ENCODE results near the gene PRKN. TPM values are rescaled to one million over a fixed set of nuclear protein-coding genes. Genes with fewer than 3 reads are reported as not detected.

The PRKN gene
- total and polyA plus RNA-seq, 8 donors = 0.82 to 7.2 (median 2.9) TPM

DNA sequence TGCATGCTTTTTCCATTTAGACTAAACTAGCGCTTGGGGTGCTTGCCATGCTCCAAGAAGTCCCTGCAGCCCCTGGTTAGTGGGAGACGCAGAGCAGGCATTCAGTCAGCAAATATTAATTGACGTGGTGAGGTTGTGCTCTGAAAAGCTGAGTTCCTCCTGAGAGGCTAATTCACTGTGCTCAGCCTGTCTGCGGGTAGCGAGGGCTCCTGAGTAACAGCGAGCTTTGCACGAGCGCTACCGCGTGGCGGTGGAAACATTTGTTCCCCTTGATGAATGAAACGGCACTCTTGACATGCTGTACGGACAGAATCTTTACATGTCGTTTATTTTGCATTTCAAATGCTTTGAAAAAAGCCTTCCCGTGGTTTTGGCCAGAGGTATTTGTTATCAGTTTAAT is 1283.1 kb downstream of the PRKN start:
- DNase-seq = peak; percentile 34 to 80 (median 67)
- FAIRE-seq = no peak
- no peaks in the 10 kb centered on the region for H3K9me3 ChIP-seq
- H3K27ac ChIP-seq = peak overlapping the region in 1 of 4 donors; percentile 44
- no peaks in the 10 kb centered on the region for H3K36me3 ChIP-seq
- H3K4me1 ChIP-seq = peaks cover 0 to 5% (median 0%) of the 10 kb centered on the region in 3 donors
- H3K27me3 ChIP-seq = no peaks in the 10 kb centered on the region
- intact Hi-C loops (cut with DNase I) = no loop called here
- 24 to 29% methylated on average over 15 of the region's 15 CpGs for WGBS, 2 donors
- TF ChIP-seq, protein P1, sequence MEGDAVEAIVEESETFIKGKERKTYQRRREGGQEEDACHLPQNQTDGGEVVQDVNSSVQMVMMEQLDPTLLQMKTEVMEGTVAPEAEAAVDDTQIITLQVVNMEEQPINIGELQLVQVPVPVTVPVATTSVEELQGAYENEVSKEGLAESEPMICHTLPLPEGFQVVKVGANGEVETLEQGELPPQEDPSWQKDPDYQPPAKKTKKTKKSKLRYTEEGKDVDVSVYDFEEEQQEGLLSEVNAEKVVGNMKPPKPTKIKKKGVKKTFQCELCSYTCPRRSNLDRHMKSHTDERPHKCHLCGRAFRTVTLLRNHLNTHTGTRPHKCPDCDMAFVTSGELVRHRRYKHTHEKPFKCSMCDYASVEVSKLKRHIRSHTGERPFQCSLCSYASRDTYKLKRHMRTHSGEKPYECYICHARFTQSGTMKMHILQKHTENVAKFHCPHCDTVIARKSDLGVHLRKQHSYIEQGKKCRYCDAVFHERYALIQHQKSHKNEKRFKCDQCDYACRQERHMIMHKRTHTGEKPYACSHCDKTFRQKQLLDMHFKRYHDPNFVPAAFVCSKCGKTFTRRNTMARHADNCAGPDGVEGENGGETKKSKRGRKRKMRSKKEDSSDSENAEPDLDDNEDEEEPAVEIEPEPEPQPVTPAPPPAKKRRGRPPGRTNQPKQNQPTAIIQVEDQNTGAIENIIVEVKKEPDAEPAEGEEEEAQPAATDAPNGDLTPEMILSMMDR (IDR thresholded peaks at IDR 0.05) = no peak
- no peak overlapping the region for H3K4me3 ChIP-seq
- peak; percentile 69 to 98 (median 88) for ATAC-seq

DNA sequence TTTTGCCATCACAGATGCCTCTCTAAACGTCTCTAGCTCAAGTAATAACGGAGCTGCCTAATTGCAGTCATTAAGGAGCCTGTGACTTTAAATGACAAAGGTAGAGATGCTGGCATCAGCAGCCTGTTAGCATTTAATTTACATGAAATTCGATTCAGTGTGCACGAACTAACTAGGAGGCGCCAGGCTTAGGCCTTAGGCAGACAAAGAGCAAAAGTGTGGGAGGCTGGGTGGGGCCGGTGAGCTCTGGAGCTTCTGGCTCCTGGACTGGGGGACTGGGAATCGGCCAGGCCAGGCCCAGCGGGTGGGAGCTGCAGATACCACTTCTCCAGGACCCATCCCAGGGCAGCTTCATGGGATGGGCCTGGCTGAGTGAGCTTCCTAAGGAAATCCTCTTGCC is 1283.7 kb downstream of the PRKN start:
- Histone ChIP-seq H3K4me3 (no peak overlapping the region), H3K36me3 (no peaks in the 10 kb centered on the region), H3K27me3 (no peaks in the 10 kb centered on the region), H3K27ac (peak overlapping the region in 1 of 4 donors; percentile 44), H3K4me1 (peaks cover 0 to 5% (median 0%) of the 10 kb centered on the region in 3 donors), H3K9me3 (no peaks in the 10 kb centered on the region)
- 50 to 67% methylated on average over 8 of the region's 8 CpGs for WGBS, 2 donors
- DNase-seq (no peak), ATAC-seq (peak in 1 of 4 donors; percentile 10), FAIRE-seq (no peak)
- intact Hi-C loops (cut with DNase I) = no loop called here
- TF ChIP-seq, protein P1 (IDR thresholded peaks at IDR 0.05) = no peak

DNA sequence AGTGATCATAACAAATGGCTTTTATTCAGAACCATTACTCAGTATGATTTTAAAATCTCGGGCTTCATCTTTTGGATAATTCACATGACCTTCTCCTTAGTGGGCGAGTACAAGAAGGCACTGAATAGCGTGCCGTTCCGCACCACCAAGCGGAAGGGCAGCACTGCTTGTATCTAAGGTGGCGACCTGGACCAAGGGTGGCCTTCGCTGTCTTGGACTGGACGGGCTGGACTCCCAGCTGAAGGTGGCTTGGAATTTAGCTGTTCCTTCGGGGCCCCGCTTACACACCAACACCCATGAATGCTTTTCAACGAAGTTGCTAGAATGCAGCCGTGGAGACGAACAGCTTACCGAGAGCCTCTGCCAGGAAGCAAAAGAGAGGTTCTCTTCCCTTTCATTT is 1285.1 kb downstream of the PRKN start:
- intact Hi-C loops (cut with DNase I) = no loop called here
- WGBS, 2 donors = 93 to 97% methylated on average over 15 of the region's 15 CpGs
- H3K27me3 ChIP-seq = no peaks in the 10 kb centered on the region
- FAIRE-seq = no peak
- H3K9me3 ChIP-seq = no peaks in the 10 kb centered on the region
- H3K4me3 ChIP-seq = no peak overlapping the region
- no peak for ATAC-seq
- H3K36me3 ChIP-seq = no peaks in the 10 kb centered on the region
- no peak overlapping the region for H3K27ac ChIP-seq
- peaks cover 0 to 5% (median 0%) of the 10 kb centered on the region in 3 donors for H3K4me1 ChIP-seq
- no peak for DNase-seq
- TF ChIP-seq, protein P1 (IDR thresholded peaks at IDR 0.05) = no peak

DNA sequence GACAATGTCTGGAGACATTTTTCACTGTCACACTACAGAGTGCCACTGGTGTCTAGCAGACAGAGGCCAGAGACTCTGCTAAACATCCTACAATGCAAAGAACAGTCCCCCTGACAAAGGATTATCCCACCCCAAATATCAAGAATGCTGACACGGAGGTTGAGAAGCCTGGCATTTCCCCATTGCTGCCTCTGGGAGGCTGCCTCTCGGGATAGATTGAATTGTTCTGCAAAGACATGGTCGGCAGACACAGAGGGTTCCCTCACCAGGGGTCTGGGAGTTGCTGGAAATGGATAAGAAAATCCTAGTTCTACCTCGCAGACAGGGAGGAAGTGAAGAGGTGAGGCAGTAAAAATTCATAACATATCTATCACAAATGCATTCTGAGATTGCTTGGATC is 1287.3 kb downstream of the PRKN start:
- intact Hi-C loops (cut with DNase I) = no loop called here

DNA sequence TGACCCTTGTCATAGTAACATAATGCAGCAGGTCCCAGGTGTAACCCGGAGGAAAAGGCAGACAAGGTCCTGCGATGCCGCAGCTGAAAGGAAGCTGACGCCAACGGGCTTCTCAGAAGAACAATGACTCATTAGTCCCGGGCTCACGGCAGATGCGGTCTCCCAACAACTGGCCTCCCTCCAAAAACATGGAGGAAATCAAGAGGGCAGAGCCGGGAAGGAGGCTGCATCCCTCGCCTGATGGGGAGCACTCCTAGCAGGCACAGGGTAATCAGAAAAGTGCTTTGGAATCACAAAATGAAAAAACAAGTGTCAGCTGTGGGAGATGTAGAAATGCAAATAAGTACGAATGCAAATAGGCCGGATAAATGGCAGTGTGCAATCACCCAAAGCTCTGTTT is 1288.5 kb downstream of the PRKN start:
- FAIRE-seq = no peak
- Histone ChIP-seq H3K4me1 (peaks cover 5 to 11% (median 10%) of the 10 kb centered on the region in 3 donors), H3K9me3 (no peaks in the 10 kb centered on the region), H3K4me3 (no peak overlapping the region), H3K27ac (peak overlapping the region in 3 of 4 donors; percentile 16 to 70 (median 38)), H3K27me3 (no peaks in the 10 kb centered on the region), H3K36me3 (no peaks in the 10 kb centered on the region)
- peak in 3 of 6 donors; percentile 54 to 69 (median 61) for DNase-seq
- WGBS, 2 donors = 31 to 63% methylated on average over 12 of the region's 12 CpGs
- intact Hi-C loops (cut with DNase I) = no loop called here
- peak in 3 of 4 donors; percentile 29 to 56 (median 44) for ATAC-seq
- TF ChIP-seq, protein P1 (IDR thresholded peaks at IDR 0.05) = no peak

More for the DNA sequence above, 1287.3 kb downstream of the PRKN start:
- Histone ChIP-seq H3K27me3 (no peaks in the 10 kb centered on the region), H3K4me1 (peaks cover 3 to 9% (median 4%) of the 10 kb centered on the region in 3 donors), H3K27ac (no peak overlapping the region), H3K36me3 (no peaks in the 10 kb centered on the region), H3K9me3 (no peaks in the 10 kb centered on the region), H3K4me3 (no peak overlapping the region)
- no peak for ATAC-seq
- TF ChIP-seq, protein P1 (IDR thresholded peaks at IDR 0.05) = no peak
- FAIRE-seq = no peak
- WGBS, 2 donors = 93 to 95% methylated on average over 4 of the region's 4 CpGs
- DNase-seq = no peak

Data from pancreas (tissue), 10 donors.